ENCODE data around the gene VAMP1. TPM values are rescaled to one million over a fixed set of nuclear protein-coding genes. Genes with fewer than 3 reads are reported as not detected.

Gene VAMP1
- total and polyA plus RNA-seq, 9 of the 15 experiments (the other 6 are each of a cell fraction or from before 2014, with no cell fraction given), result 0.76 to 13.2 (median 4.2) TPM

DNA sequence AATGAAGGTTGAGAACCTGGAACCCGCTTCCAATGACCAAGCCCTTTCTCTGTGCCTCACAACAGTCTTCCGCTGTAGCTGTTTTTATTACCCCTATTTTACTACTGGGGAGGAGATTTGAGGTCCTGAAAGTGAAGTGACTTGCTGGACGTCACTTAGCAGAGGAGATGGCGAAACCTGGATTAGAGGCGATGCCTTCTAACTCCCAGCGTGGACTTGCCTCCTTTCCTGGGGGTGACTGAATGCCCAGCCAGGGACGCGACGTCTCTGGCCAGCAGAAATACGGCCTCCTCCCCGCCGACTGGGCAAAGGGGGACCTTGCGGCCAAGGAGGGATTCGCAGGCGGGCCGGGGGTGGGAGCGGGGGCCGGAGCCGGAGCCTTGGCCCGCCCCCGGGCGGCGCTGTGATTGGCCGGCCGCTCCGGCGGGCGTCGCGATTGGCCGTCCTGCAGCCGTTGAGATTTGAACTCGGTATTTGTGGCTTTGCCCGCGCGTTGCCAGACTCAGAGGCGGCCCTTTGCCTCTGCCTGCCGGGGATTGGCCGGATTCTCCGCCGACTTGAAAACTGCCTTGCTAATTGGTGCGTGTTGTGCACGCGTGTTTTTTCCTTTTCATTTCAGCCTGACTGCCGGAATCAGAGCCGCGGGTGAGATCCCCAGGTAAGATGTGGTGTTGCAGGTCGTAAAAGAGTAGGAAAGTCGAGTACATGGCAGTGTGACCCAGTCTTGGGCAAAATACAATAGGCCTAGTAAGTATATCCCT, 23.2 kb upstream of the VAMP1 start, which contains the start of gene NCAPD2 (continued):
- TF ChIP-seq, protein P1, sequence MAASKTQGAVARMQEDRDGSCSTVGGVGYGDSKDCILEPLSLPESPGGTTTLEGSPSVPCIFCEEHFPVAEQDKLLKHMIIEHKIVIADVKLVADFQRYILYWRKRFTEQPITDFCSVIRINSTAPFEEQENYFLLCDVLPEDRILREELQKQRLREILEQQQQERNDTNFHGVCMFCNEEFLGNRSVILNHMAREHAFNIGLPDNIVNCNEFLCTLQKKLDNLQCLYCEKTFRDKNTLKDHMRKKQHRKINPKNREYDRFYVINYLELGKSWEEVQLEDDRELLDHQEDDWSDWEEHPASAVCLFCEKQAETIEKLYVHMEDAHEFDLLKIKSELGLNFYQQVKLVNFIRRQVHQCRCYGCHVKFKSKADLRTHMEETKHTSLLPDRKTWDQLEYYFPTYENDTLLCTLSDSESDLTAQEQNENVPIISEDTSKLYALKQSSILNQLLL (CRISPR knock-in tag; IDR thresholded peaks at IDR 0.05; ENCODE audit: borderline replicate concordance), result no peak
- TF ChIP-seq, protein P2, sequence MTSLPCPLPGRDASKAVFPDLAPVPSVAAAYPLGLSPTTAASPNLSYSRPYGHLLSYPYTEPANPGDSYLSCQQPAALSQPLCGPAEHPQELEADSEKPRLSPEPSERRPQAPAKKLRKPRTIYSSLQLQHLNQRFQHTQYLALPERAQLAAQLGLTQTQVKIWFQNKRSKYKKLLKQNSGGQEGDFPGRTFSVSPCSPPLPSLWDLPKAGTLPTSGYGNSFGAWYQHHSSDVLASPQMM (CRISPR knock-in tag; IDR thresholded peaks at IDR 0.05), result no peak
- TF ChIP-seq, protein P3, sequence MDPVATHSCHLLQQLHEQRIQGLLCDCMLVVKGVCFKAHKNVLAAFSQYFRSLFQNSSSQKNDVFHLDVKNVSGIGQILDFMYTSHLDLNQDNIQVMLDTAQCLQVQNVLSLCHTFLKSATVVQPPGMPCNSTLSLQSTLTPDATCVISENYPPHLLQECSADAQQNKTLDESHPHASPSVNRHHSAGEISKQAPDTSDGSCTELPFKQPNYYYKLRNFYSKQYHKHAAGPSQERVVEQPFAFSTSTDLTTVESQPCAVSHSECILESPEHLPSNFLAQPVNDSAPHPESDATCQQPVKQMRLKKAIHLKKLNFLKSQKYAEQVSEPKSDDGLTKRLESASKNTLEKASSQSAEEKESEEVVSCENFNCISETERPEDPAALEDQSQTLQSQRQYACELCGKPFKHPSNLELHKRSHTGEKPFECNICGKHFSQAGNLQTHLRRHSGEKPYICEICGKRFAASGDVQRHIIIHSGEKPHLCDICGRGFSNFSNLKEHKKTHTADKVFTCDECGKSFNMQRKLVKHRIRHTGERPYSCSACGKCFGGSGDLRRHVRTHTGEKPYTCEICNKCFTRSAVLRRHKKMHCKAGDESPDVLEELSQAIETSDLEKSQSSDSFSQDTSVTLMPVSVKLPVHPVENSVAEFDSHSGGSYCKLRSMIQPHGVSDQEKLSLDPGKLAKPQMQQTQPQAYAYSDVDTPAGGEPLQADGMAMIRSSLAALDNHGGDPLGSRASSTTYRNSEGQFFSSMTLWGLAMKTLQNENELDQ (CRISPR knock-in tag; IDR thresholded peaks at IDR 0.05; ENCODE audit: borderline replicate concordance), result no peak
- peak; percentile 5 to 72; a peak in 3 of 4 replicates for TF ChIP-seq MAZ (CRISPR knock-in tag; conservative IDR thresholded peaks at IDR 0.05 in 1 of 2, IDR thresholded peaks at IDR 0.05 in 1 of 2)
- no peak for TF ChIP-seq YBX1 (IDR thresholded peaks at IDR 0.05)
- TF ChIP-seq, protein P4, sequence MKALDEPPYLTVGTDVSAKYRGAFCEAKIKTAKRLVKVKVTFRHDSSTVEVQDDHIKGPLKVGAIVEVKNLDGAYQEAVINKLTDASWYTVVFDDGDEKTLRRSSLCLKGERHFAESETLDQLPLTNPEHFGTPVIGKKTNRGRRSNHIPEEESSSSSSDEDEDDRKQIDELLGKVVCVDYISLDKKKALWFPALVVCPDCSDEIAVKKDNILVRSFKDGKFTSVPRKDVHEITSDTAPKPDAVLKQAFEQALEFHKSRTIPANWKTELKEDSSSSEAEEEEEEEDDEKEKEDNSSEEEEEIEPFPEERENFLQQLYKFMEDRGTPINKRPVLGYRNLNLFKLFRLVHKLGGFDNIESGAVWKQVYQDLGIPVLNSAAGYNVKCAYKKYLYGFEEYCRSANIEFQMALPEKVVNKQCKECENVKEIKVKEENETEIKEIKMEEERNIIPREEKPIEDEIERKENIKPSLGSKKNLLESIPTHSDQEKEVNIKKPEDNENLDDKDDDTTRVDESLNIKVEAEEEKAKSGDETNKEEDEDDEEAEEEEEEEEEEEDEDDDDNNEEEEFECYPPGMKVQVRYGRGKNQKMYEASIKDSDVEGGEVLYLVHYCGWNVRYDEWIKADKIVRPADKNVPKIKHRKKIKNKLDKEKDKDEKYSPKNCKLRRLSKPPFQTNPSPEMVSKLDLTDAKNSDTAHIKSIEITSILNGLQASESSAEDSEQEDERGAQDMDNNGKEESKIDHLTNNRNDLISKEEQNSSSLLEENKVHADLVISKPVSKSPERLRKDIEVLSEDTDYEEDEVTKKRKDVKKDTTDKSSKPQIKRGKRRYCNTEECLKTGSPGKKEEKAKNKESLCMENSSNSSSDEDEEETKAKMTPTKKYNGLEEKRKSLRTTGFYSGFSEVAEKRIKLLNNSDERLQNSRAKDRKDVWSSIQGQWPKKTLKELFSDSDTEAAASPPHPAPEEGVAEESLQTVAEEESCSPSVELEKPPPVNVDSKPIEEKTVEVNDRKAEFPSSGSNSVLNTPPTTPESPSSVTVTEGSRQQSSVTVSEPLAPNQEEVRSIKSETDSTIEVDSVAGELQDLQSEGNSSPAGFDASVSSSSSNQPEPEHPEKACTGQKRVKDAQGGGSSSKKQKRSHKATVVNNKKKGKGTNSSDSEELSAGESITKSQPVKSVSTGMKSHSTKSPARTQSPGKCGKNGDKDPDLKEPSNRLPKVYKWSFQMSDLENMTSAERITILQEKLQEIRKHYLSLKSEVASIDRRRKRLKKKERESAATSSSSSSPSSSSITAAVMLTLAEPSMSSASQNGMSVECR (CRISPR knock-in tag; IDR thresholded peaks at IDR 0.05), result no peak; the same call in 1 of the 2 replicates
- no peak for TF ChIP-seq CHD4 (IDR thresholded peaks at IDR 0.05; ENCODE audit: insufficient read depth, insufficient replicate concordance, low read depth, low read length, poor library complexity, severe bottlenecking)
- no peak for TF ChIP-seq ZNF778 (CRISPR knock-in tag; IDR thresholded peaks at IDR 0.05)
- TF ChIP-seq NUFIP1 (IDR thresholded peaks at IDR 0.05; ENCODE audit: partially characterized antibody), result no peak
- no peak for TF ChIP-seq ZNF121 (CRISPR knock-in tag; conservative IDR thresholded peaks at IDR 0.05)
- TF ChIP-seq MED1 (CRISPR knock-in tag; IDR thresholded peaks at IDR 0.05; ENCODE audit: borderline replicate concordance), result no peak
- no peak for TF ChIP-seq PCBP1 (IDR thresholded peaks at IDR 0.05; ENCODE audit: low read depth, low read length, poor library complexity, severe bottlenecking)
- no peak for TF ChIP-seq CCAR2 (IDR thresholded peaks at IDR 0.05; ENCODE audit: low read depth, low read length)
- TF ChIP-seq EP400 (IDR thresholded peaks at IDR 0.05), result peak; percentile 93
- peak; percentile 8; the same call in 1 of the 2 replicates for TF ChIP-seq DIDO1 (tag; IDR thresholded peaks at IDR 0.05; ENCODE audit: low read depth)
- TF ChIP-seq, protein P5, sequence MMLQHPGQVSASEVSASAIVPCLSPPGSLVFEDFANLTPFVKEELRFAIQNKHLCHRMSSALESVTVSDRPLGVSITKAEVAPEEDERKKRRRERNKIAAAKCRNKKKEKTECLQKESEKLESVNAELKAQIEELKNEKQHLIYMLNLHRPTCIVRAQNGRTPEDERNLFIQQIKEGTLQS (IDR thresholded peaks at IDR 0.05), result no peak
- TF ChIP-seq, protein P5 (CRISPR knock-in tag; conservative IDR thresholded peaks at IDR 0.05), result 0 out of 2 replicates have a peak, but pooled peaks have one; percentile 40
